HG02610 (cell line): ENCODE data around the gene OMD.

Experiments
- ATAC-seq: cut with Tn5 transposase; IDR thresholded peaks from one replicate; pipeline ENCODE4 v1.9.1; 2021; ENCODE audit warnings: mild to moderate bottlenecking, moderate library complexity; ENCODE audit not compliant: unreplicated experiment

OMD gene

GRCh38 chr9:92373167-92373566, 51.1 kb downstream of the OMD start:
- ATAC-seq = no peak

GRCh38 chr9:92369075-92369474, 55.2 kb downstream of the OMD start:
- ATAC-seq = no peak
